OCI-LY1 (cell line): ENCODE measurements around the gene PAM.

Source experiments
- EZH2 ChIP-seq: fragments of 200-600 bp; sonication (generic), shearing (Covaris generic); IDR thresholded peaks from 2 replicates; pipeline ENCODE4 v1.8.0; 2017; ENCODE audit warnings: borderline replicate concordance, mixed run types, mild to moderate bottlenecking, antibody characterized with exemption, low read length, moderate library complexity, mixed read lengths
- TF ChIP-seq, protein P1 (sequence below): fragments of 200-600 bp; sonication (generic), shearing (Covaris generic); IDR thresholded peaks from 2 replicates; pipeline ENCODE4 v1.5.1; 2017; ENCODE audit warnings: mild to moderate bottlenecking, antibody characterized with exemption, low read length, moderate library complexity, mixed read lengths

DNA sequence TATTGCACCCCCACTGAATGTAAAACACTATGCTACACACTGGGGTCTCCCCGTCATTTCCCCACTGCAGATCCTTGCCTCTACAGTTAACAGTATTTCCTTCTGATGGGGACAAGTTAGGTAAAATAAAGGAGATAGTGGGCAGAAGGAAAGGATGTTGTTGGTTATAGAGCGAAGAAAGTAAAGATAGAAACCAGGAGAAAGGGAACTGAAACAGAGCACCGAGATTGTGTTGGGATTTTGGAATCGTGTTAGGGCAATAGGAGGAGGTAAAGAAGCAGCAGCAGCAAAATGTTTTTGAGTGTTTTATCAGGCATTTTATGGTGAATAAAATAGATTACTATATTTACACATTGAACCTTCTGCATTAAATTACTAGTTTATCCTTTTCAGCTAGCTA lies 60.0 kb downstream of the PAM start:
- no peak for TF ChIP-seq EZH2
- TF ChIP-seq, protein P1, sequence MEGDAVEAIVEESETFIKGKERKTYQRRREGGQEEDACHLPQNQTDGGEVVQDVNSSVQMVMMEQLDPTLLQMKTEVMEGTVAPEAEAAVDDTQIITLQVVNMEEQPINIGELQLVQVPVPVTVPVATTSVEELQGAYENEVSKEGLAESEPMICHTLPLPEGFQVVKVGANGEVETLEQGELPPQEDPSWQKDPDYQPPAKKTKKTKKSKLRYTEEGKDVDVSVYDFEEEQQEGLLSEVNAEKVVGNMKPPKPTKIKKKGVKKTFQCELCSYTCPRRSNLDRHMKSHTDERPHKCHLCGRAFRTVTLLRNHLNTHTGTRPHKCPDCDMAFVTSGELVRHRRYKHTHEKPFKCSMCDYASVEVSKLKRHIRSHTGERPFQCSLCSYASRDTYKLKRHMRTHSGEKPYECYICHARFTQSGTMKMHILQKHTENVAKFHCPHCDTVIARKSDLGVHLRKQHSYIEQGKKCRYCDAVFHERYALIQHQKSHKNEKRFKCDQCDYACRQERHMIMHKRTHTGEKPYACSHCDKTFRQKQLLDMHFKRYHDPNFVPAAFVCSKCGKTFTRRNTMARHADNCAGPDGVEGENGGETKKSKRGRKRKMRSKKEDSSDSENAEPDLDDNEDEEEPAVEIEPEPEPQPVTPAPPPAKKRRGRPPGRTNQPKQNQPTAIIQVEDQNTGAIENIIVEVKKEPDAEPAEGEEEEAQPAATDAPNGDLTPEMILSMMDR, result no peak
